Heart right ventricle (tissue), 16 donors: ENCODE measurements around the gene ADH7. TPM values are rescaled to one million over a fixed set of nuclear protein-coding genes. Genes with fewer than 3 reads are reported as not detected.

Source experiments
- ATAC-seq, 8 donors: fragments of 200-7000 bp; cut with Tn5 transposase; one replicate each; pipeline ENCODE4 v1.9.1; 2020; ENCODE audit warnings: mild to moderate bottlenecking in 8 of 8, moderate library complexity in 8 of 8, moderate number of reproducible peaks in 1 of 8
- DNase-seq, 2 donors: peaks; one replicate each; pipeline ENCODE4 v3.0.0-alpha.2; 2020
- H3K27ac ChIP-seq, 10 donors: fragments of 200-600 bp; sonication (generic) in 2 of 10; one replicate each; pipeline versions ENCODE4 v1.5.0 to v1.8.0; 2020 to 2022; ENCODE audit warnings: mild to moderate bottlenecking in 3 of 10
- H3K27me3 ChIP-seq, 7 donors: fragments of 200-600 bp; one replicate each; pipeline ENCODE4 v1.8.0; 2021 to 2022; ENCODE audit warnings: mild to moderate bottlenecking in 2 of 7
- H3K36me3 ChIP-seq, 9 donors: fragments of 200-600 bp; sonication (generic) in 1 of 9; one replicate each; pipeline versions ENCODE4 v1.5.0 to v1.8.0; 2020 to 2022; ENCODE audit warnings: mild to moderate bottlenecking in 2 of 9
- H3K4me1 ChIP-seq, 9 donors: fragments of 200-600 bp; sonication (generic) in 1 of 9; one replicate each; pipeline versions ENCODE4 v1.5.0 to v1.8.0; 2020 to 2022; ENCODE audit warnings: mild to moderate bottlenecking in 4 of 9
- H3K4me3 ChIP-seq, 10 donors: fragments of 200-600 bp; sonication (generic) in 2 of 10; one replicate each; pipeline versions ENCODE4 v1.5.0 to v1.8.0; 2020 to 2022; ENCODE audit warnings: mild to moderate bottlenecking in 7 of 10, moderate library complexity in 2 of 10
- H3K9me3 ChIP-seq, 11 donors: fragments of 200-600 bp in 10 of 11; sonication (generic) in 2 of 11; one replicate each; pipeline versions ENCODE4 v1.5.0 to v1.8.0; 2013 to 2022; ENCODE audit warnings: mild to moderate bottlenecking in 2 of 11, control low read depth in 1 of 11, moderate library complexity in 1 of 11
- WGBS, 2 donors: extraction: QIAGEN DNeasy Blood & Tissue Kit; methylation state at CpG; one replicate each; pipeline ENCODE4 v1.1.7; 2013; ENCODE audit warnings: inconsistent platforms in 1 of 2; 5-methylcytosine and 5-hydroxymethylcytosine counted together
- intact Hi-C, 10 donors: fragments of 100-400 bp; cut with DNase I; formaldehyde crosslinking; loops; one replicate each; pipeline versions ENCODE4 v1.11.1 to v1.14.2; 2022
- long read RNA-seq, 3 donors: library from polyadenylated mRNA; unstranded; transcript quantifications; one replicate each; pipeline ENCODE4 v2.0.0, GENCODE V29; 2020 to 2021
- polyA plus RNA-seq, 2 donors: library from polyadenylated mRNA; stranded (reverse); fragments of 200-250 nt; gene quantifications; one replicate each; pipeline ENCODE4 v1.2.3, GENCODE V29; 2013
- total RNA-seq, 10 donors: library from RNA; stranded (reverse); fragmentation: NEBNext Ultra II Directional in 3 of 10; extraction: Animal tissue kit (Norgen Biotek cat#: 25700) in 3 of 10; gene quantifications; one replicate each; pipeline versions ENCODE4 v1.2.1 to v1.2.4, GENCODE V29; 2021 to 2023
- TF ChIP-seq, protein P1 (sequence below), 9 donors: fragments of 200-600 bp; sonication (generic) in 2 of 9; IDR thresholded peaks; one replicate each; pipeline versions ENCODE4 v1.5.0 to v1.8.0; 2021 to 2022; ENCODE audit warnings: antibody characterized with exemption in 9 of 9, mild to moderate bottlenecking in 5 of 9, moderate library complexity in 1 of 9
- donor health status: Arrhythmogenic right ventricular cardiomyopathy.
- donor health status: ischemic (EF 13 %, LVEDD 7.1; RV severe dilation, severe dysfunction).
- donor health status: healthy with polysubstance abuse.
- donor health status: DM: no; HTN: yes; CAD: no.
- donor health status: DM: no; HTN: no; CAD: no.
- donor health status: ischemic (EF 25% LVEDD 6.9; RV normal size, moderate dysfunction).
- donor health status: ischemic (EF 25% LVEDD 5.7; RV mildly dilated, moderate dysfunction).
- donor health status: healthy.
- donor health status: DM: yes; HTN: yes; CAD: no.
- donor health status: Ischemic cardiomyopathy.
- donor health status: ischemic (EF 35%, LVEDD 5.7; RV mildly dilated, moderate dysfunction).
- donor health status: nonischemic (EF 11% LVEDD 7.7; RV severe dilation, severe dysfunction).
- donor health status: DM: yes; HTN: yes; CAD: no.
- donor health status: PGD.
- donor health status: ischemic (EF 29% LVEDD 5.4; RV normal size, mild dysfunction).
- donor health status: nonischemic (EF 23%, LVEDD 6.1; RV moderate dilation, normal function).

ADH7 gene
- total RNA-seq (not detected), polyA plus RNA-seq (under 1 TPM in 1 of 2 donors, not detected in 1; 0.04 TPM)
- long read RNA-seq, donor 1 = 0 reads
- long read RNA-seq, donor 2 = 0 reads
- long read RNA-seq, donor 3 = 0 reads

DNA sequence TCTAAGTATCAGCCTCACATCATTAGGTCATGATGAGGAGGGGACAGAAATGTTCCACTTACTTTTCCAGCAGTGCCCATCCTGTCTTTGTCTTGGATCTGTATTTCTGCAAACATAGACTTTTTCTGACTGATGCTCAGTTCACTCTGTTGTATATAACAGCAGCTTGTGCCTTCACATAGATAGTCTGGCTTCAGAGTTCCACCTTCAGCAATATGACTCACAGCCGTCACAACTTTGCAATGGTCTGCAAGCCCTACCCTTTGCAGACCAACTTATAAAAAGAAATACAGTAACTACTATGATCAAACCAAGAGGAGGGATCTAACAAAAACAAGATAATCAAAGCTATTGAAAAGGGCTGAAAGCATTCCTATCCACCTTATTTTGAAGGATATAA, at the start of gene ADH7:
TSS of gene ADH7 (minus strand) at position 189 of the 400 bp plus-strand sequence. CDS start at position 80, 109 bp downstream.
- no peaks in the 10 kb centered on the region for H3K27me3 ChIP-seq
- 88 to 90% methylated on average over 1 of the region's 1 CpG for WGBS, 2 donors
- no peaks in the 10 kb centered on the region for H3K9me3 ChIP-seq
- no peaks in the 10 kb centered on the region for H3K36me3 ChIP-seq
- no peak for ATAC-seq
- no peak within 1 kb of the TSS for H3K27ac ChIP-seq
- no peak within 1 kb of the TSS for H3K4me3 ChIP-seq
- intact Hi-C loops = no loop called here
- no peak for DNase-seq
- TF ChIP-seq, protein P1, sequence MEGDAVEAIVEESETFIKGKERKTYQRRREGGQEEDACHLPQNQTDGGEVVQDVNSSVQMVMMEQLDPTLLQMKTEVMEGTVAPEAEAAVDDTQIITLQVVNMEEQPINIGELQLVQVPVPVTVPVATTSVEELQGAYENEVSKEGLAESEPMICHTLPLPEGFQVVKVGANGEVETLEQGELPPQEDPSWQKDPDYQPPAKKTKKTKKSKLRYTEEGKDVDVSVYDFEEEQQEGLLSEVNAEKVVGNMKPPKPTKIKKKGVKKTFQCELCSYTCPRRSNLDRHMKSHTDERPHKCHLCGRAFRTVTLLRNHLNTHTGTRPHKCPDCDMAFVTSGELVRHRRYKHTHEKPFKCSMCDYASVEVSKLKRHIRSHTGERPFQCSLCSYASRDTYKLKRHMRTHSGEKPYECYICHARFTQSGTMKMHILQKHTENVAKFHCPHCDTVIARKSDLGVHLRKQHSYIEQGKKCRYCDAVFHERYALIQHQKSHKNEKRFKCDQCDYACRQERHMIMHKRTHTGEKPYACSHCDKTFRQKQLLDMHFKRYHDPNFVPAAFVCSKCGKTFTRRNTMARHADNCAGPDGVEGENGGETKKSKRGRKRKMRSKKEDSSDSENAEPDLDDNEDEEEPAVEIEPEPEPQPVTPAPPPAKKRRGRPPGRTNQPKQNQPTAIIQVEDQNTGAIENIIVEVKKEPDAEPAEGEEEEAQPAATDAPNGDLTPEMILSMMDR (IDR thresholded peaks at IDR 0.05) = no peak
- H3K4me1 ChIP-seq = no peaks in the 10 kb centered on the region

DNA sequence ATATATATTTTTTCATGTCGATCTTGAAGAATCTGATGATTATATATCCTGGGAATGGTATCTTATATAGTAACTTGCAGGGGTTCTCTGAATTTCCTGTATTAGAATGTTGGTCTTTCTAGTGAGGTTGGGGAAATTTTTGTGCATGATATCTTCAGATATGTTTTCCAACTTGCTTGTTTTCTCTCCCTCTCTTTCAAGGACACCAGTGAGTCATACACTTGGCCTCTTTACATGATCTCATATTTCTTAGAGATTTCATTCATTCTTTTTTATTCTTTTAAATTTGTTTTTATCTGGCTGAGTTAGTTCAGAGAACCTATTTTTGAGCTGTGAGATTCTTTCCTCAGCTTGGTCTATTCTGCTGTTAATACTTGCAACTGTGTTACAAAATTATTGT, 48.5 kb upstream of the ADH7 start:
- DNase-seq = no peak
- intact Hi-C loops = no loop called here
- H3K36me3 ChIP-seq = no peaks in the 10 kb centered on the region
- no peaks in the 10 kb centered on the region for H3K4me1 ChIP-seq
- no peaks in the 10 kb centered on the region for H3K27me3 ChIP-seq
- H3K27ac ChIP-seq = no peak overlapping the region
- no peak overlapping the region for H3K4me3 ChIP-seq
- no peak for ATAC-seq
- TF ChIP-seq, protein P1 (IDR thresholded peaks at IDR 0.05) = no peak
- peaks cover 0 to 50% (median 18%) of the 10 kb centered on the region in 11 donors for H3K9me3 ChIP-seq
- WGBS, 2 donors = 85 to 88% methylated on average over 1 of the region's 1 CpG

DNA sequence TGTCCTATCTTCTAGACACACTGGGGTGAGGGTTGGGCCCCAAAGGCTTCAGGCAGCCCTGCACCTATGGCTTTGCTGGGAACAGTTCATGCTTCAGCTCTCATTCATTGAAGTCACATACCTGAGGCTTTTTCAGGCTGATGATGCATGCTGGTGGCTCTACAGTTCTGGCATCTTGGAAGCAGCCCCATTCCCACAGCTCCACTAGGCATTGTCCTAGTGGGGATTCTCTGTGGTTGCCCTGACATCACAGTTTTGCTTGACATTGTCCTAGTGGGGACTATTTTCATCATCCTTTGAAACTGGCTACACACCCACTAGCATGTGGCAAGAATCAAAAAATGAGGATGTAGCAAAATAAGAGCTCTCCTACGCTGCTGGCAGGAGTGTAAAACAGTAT, 38.0 kb upstream of the ADH7 start:
- Histone ChIP-seq H3K27me3 (peaks cover 0 to 6% (median 0%) of the 10 kb centered on the region in 7 donors), H3K9me3 (no peaks in the 10 kb centered on the region), H3K4me3 (no peak overlapping the region), H3K36me3 (no peaks in the 10 kb centered on the region), H3K4me1 (no peaks in the 10 kb centered on the region), H3K27ac (no peak overlapping the region)
- TF ChIP-seq, protein P1 (IDR thresholded peaks at IDR 0.05) = no peak
- intact Hi-C loops = no loop called here
- DNase-seq (no peak), ATAC-seq (no peak)
- WGBS, 2 donors = 70 to 84% methylated on average over 1 of the region's 1 CpG

DNA sequence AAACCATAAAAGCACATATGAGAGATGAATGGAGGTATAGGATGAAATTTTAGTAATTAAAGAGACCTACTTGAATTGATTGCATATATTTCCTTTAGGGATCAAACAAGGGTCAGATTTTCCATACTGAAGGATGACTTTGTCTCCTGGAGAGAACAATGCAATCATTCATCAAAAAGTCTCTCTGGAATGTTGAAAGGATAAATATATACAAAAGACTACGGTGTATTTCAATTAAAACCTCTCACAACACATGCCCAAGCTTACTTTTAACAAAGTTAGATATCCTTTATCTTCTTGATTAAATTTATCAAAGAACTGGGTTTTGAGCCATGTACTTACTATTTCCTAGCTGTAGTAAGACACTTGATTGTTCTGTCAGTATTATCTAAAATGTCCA, 36.8 kb upstream of the ADH7 start:
- Histone ChIP-seq H3K27ac (no peak overlapping the region), H3K36me3 (no peaks in the 10 kb centered on the region), H3K27me3 (peaks cover 0 to 6% (median 0%) of the 10 kb centered on the region in 7 donors), H3K4me1 (no peaks in the 10 kb centered on the region), H3K9me3 (no peaks in the 10 kb centered on the region), H3K4me3 (no peak overlapping the region)
- intact Hi-C loops = no loop called here
- DNase-seq (no peak), ATAC-seq (no peak)
- WGBS, 2 donors = 29 to 32% methylated on average over 1 of the region's 1 CpG
- TF ChIP-seq, protein P1 (IDR thresholded peaks at IDR 0.05) = no peak
